CD4-positive, alpha-beta T cell (primary cell): ENCODE results near the gene PARD3B. TPM values are rescaled to one million over a fixed set of nuclear protein-coding genes. Genes with fewer than 3 reads are reported as not detected.

Experiments
- ATAC-seq: fragments of 200-7000 bp; cut with Tn5 transposase; one replicate; pipeline ENCODE4 v1.10.0; 2022; ENCODE audit warnings: mild to moderate bottlenecking; ENCODE audit not compliant: poor library complexity
- CTCF ChIA-PET: fragments of 350-600 bp; sonication (Branson Sonifier 250); formaldehyde crosslinking; loops from one replicate; lab custom pipeline; 2021; ENCODE audit warnings: antibody characterized with exemption, inconsistent platforms; lab: Charles Lee
- POLR2A ChIA-PET: fragments of 350-600 bp; sonication (Branson Sonifier 250); formaldehyde crosslinking; loops from one replicate; lab custom pipeline; 2021; ENCODE audit warnings: antibody characterized with exemption, inconsistent platforms; lab: Charles Lee
- DNase-seq, 14 experiments: peaks; one replicate each; pipeline ENCODE4 v3.0.0-alpha.2; 2013 to 2020; ENCODE audit warnings: mixed read lengths in 2 of 14
- H3K27ac ChIP-seq, 2 donors: one replicate each; pipeline versions ENCODE4 v1.5.1 to v1.7.0; 2013; ENCODE audit warnings: low read length in 2 of 2, low read depth in 1 of 2, mild to moderate bottlenecking in 1 of 2
- H3K27me3 ChIP-seq, 2 experiments: 1 replicate in 1 of 2; 2 replicates in 1 of 2; pipeline versions ENCODE4 v1.6.1 to v1.7.0; 2013; ENCODE audit warnings: low read length in 2 of 2, control low read depth in 1 of 2, mild to moderate bottlenecking in 1 of 2, moderate library complexity in 1 of 2; ENCODE audit not compliant: insufficient read depth in 2 of 2, control insufficient read depth in 1 of 2
- H3K36me3 ChIP-seq: one replicate; pipeline ENCODE4 v1.6.1; 2013; ENCODE audit warnings: low read length, control low read depth; ENCODE audit not compliant: insufficient read depth
- H3K4me1 ChIP-seq: one replicate; pipeline ENCODE4 v1.6.1; 2013; ENCODE audit warnings: low read length, control low read depth; ENCODE audit not compliant: insufficient read depth
- H3K4me3 ChIP-seq: one replicate; pipeline ENCODE4 v1.5.1; 2013; ENCODE audit warnings: mild to moderate bottlenecking, low read length, moderate library complexity
- H3K9me3 ChIP-seq, 2 experiments: 1 replicate in 1 of 2; 2 replicates in 1 of 2; pipeline versions ENCODE4 v1.6.1 to v1.7.0; 2013; ENCODE audit warnings: low read length in 2 of 2, mild to moderate bottlenecking in 2 of 2, control low read depth in 1 of 2, moderate library complexity in 1 of 2; ENCODE audit not compliant: control insufficient read depth in 1 of 2, insufficient read depth in 1 of 2
- H3K27ac Mint-ChIP-seq: one replicate; pipeline ENCODE4 v1.8.0; 2020; ENCODE audit warnings: mixed read lengths
- H3K27me3 Mint-ChIP-seq: one replicate; pipeline ENCODE4 v1.8.0; 2021; ENCODE audit warnings: mixed read lengths
- H3K36me3 Mint-ChIP-seq: one replicate; pipeline ENCODE4 v1.8.0; 2021; ENCODE audit warnings: low read depth, mixed read lengths
- H3K4me1 Mint-ChIP-seq: one replicate; pipeline ENCODE4 v1.8.0; 2021; ENCODE audit warnings: low read depth, mixed read lengths
- H3K4me3 Mint-ChIP-seq: one replicate; pipeline ENCODE4 v1.8.0; 2020; ENCODE audit warnings: mild to moderate bottlenecking, mixed read lengths
- H3K9me3 Mint-ChIP-seq: one replicate; pipeline ENCODE4 v1.8.0; 2020; ENCODE audit warnings: mixed read lengths
- intact Hi-C, 2 experiments: fragments of 100-400 bp; cut with DNase I in 1 of 2; cut with micrococcal nuclease in 1 of 2; formaldehyde crosslinking; loops; one replicate each; pipeline versions ENCODE4 v1.15.1 to v1.9.0; 2023 to 2025; cut with DNase I, micrococcal nuclease
- total RNA-seq, 174 experiments: library from RNA in 2 of 174; stranded (reverse) in 2 of 174; gene quantifications; one replicate each; pipeline ENCODE4 v1.2.3 and lab custom pipeline; 2021 to 2026
- TF ChIP-seq, protein P1 (sequence below): fragments of 200-600 bp; IDR thresholded peaks from one replicate; pipeline ENCODE4 v1.8.0; 2022; ENCODE audit warnings: antibody characterized with exemption, mild to moderate bottlenecking

PARD3B gene
- total RNA-seq, 2 experiments from 2014 or later: 0.87 to 1.9 TPM

DNA sequence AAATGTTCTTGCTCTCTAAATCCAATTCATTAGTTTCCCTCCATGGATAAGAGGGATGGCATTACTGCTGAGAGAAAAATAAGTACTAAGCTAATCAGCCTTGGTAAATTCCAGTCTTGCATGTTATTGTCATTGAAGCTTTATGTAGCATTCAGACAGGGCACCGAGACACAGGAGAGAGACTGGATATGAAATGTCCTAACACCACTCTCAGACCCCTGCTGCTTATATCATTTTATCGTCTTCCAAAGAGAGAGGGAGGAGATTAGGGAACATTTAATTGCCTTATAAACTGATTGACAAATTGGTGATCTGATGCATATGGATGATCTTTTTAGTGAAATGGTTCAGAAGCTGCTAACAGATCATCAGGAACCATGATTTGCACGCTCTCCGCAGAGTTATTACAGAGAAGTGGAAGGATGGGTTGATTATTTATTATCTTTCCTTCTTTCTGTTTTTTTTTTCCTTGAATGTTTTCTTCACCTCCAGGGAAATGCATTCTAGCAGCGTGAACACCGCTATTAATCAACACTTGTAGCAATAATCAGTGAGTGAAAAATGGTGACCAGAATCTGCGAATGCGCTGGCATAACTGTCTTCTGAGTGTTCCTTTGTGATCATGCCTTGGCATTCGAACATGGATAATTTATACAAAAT is 986.3 kb downstream of the PARD3B start:
- H3K4me3 Mint-ChIP-seq: no peak overlapping the region

DNA sequence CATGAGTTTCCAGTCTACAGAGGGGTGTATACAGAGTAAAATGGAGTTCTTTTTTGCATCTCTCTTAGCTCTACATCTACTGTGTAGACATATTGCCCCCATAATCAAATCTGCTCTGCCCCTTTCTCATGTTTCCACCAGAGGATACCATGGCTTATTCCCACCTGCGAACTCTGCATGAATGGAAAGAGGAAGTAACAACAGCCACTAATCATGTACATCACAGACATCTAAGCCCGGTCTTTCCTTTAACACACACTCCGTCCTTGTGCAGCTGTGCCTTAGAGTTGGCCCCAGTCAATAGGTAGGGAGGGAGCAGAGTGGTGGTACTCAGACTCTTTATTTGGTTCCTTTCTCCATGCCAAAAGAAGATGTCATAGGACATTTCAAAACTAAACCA is 989.7 kb downstream of the PARD3B start:
- Mint-ChIP-seq H3K9me3 (no peaks in the 10 kb centered on the region), H3K27ac (no peak overlapping the region), H3K36me3 (no peaks in the 10 kb centered on the region), H3K4me3 (no peak overlapping the region), H3K27me3 (peaks cover 13% of the 10 kb centered on the region), H3K4me1 (peaks cover 7% of the 10 kb centered on the region)
- Histone ChIP-seq H3K4me1 (no peaks in the 10 kb centered on the region), H3K9me3 (no peaks in the 10 kb centered on the region), H3K27ac (no peak overlapping the region), H3K4me3 (no peak overlapping the region), H3K27me3 (no peaks in the 10 kb centered on the region), H3K36me3 (no peaks in the 10 kb centered on the region)
- ChIA-PET CTCF (no interaction called here), POLR2A (no interaction called here)
- ATAC-seq: no peak
- no peak for DNase-seq
- TF ChIP-seq, protein P1, sequence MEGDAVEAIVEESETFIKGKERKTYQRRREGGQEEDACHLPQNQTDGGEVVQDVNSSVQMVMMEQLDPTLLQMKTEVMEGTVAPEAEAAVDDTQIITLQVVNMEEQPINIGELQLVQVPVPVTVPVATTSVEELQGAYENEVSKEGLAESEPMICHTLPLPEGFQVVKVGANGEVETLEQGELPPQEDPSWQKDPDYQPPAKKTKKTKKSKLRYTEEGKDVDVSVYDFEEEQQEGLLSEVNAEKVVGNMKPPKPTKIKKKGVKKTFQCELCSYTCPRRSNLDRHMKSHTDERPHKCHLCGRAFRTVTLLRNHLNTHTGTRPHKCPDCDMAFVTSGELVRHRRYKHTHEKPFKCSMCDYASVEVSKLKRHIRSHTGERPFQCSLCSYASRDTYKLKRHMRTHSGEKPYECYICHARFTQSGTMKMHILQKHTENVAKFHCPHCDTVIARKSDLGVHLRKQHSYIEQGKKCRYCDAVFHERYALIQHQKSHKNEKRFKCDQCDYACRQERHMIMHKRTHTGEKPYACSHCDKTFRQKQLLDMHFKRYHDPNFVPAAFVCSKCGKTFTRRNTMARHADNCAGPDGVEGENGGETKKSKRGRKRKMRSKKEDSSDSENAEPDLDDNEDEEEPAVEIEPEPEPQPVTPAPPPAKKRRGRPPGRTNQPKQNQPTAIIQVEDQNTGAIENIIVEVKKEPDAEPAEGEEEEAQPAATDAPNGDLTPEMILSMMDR: no peak
- intact Hi-C loops: no loop called here

More for the DNA sequence above, 986.3 kb downstream of the PARD3B start:
- Mint-ChIP-seq H3K4me1 (peaks cover 7% of the 10 kb centered on the region), H3K9me3 (no peaks in the 10 kb centered on the region), H3K27ac (no peak overlapping the region), H3K27me3 (peaks cover 13% of the 10 kb centered on the region), H3K36me3 (no peaks in the 10 kb centered on the region)
- CTCF ChIA-PET: no interaction called here
- Histone ChIP-seq H3K4me1 (no peaks in the 10 kb centered on the region), H3K36me3 (no peaks in the 10 kb centered on the region), H3K27ac (no peak overlapping the region), H3K9me3 (no peaks in the 10 kb centered on the region), H3K4me3 (no peak overlapping the region), H3K27me3 (no peaks in the 10 kb centered on the region)
- no peak for ATAC-seq
- POLR2A ChIA-PET: no interaction called here
- intact Hi-C loops: no loop called here
- no peak for DNase-seq
- TF ChIP-seq, protein P1: no peak

DNA sequence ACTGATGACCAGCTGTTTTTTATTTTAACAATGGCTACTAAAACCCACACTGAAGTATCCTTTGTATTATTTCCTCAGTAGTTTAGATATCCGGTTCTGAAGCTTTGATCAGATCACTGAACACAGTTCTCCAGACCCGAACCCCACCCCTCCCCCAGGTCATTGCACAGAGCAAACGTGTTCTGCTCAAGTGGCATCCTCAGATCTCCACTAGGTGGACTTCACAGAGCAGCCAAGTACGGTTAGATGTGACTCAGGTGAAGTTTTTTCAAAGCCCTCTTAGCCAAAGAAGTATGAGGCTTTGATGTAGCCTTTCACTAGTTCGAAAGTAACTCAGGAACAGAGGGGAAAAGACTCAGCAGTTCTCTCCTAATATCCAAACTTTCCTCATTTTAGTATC is 994.3 kb downstream of the PARD3B start:
- no peak overlapping the region for H3K4me3 ChIP-seq
- no peaks in the 10 kb centered on the region for H3K27me3 ChIP-seq
- Mint-ChIP-seq H3K27ac (no peak overlapping the region), H3K36me3 (no peaks in the 10 kb centered on the region), H3K27me3 (no peaks in the 10 kb centered on the region), H3K4me3 (no peak overlapping the region), H3K9me3 (no peaks in the 10 kb centered on the region), H3K4me1 (peaks cover 14% of the 10 kb centered on the region)
- POLR2A ChIA-PET: no interaction called here
- ATAC-seq: no peak
- intact Hi-C loops: no loop called here
- no peaks in the 10 kb centered on the region for H3K36me3 ChIP-seq
- no peaks in the 10 kb centered on the region for H3K9me3 ChIP-seq
- DNase-seq: no peak
- TF ChIP-seq, protein P1: no peak
- no peaks in the 10 kb centered on the region for H3K4me1 ChIP-seq
- CTCF ChIA-PET: no interaction called here
- H3K27ac ChIP-seq: no peak overlapping the region
